Liver (tissue), 9 donors: ENCODE measurements around the gene ADAM10. TPM values are rescaled to one million over a fixed set of nuclear protein-coding genes. Genes with fewer than 3 reads are reported as not detected.

ENCODE experiments used
- DNase-seq: peaks from one replicate; pipeline ENCODE4 v3.0.0-alpha.2; 2017; ENCODE audit warnings: low spot score
- H3K27ac ChIP-seq, 2 donors: one replicate each; pipeline ENCODE4 v1.7.0; 2013; ENCODE audit warnings: inconsistent platforms in 2 of 2, low read length in 2 of 2, control low read depth in 1 of 2, low read depth in 1 of 2, mild to moderate bottlenecking in 1 of 2
- H3K27me3 ChIP-seq, 4 donors: one replicate each; pipeline versions ENCODE4 v1.6.1 to v1.7.0; 2013; ENCODE audit warnings: low read length in 3 of 4, inconsistent platforms in 1 of 4, mild to moderate bottlenecking in 1 of 4, moderate library complexity in 1 of 4; ENCODE audit not compliant: control insufficient read depth in 4 of 4, insufficient read depth in 4 of 4
- H3K36me3 ChIP-seq, 4 donors: one replicate each; pipeline versions ENCODE4 v1.6.1 to v1.7.0; 2013; ENCODE audit warnings: low read length in 3 of 4, mild to moderate bottlenecking in 3 of 4, low read depth in 1 of 4, moderate library complexity in 1 of 4; ENCODE audit not compliant: control insufficient read depth in 4 of 4, insufficient read depth in 3 of 4
- H3K4me1 ChIP-seq, 4 donors: one replicate each; pipeline versions ENCODE4 v1.6.1 to v1.7.0; 2013; ENCODE audit warnings: low read length in 3 of 4, mild to moderate bottlenecking in 3 of 4, moderate library complexity in 1 of 4; ENCODE audit not compliant: control insufficient read depth in 4 of 4, insufficient read depth in 4 of 4
- H3K4me3 ChIP-seq, 3 donors: one replicate each; pipeline versions ENCODE4 v1.6.1 to v1.7.0; 2013; ENCODE audit warnings: low read length in 3 of 3, control low read depth in 1 of 3, low read depth in 1 of 3, mild to moderate bottlenecking in 1 of 3
- H3K9ac ChIP-seq, 2 donors: one replicate each; pipeline ENCODE4 v1.7.0; 2013; ENCODE audit warnings: low read length in 2 of 2, mild to moderate bottlenecking in 2 of 2, moderate library complexity in 2 of 2, control low read depth in 1 of 2, low read depth in 1 of 2
- H3K9me3 ChIP-seq, 4 donors: one replicate each; pipeline versions ENCODE4 v1.6.1 to v1.7.0; 2013; ENCODE audit warnings: low read length in 3 of 4; ENCODE audit not compliant: control insufficient read depth in 4 of 4
- HNF4A ChIP-seq, 2 donors: conservative IDR thresholded peaks; 2 replicates each; pipeline ENCODE4 v1.6.1; 2016; ENCODE audit warnings: antibody characterized with exemption in 2 of 2, mild to moderate bottlenecking in 2 of 2
- HNF4G ChIP-seq: IDR thresholded peaks from 2 replicates; pipeline ENCODE4 v1.6.1; 2016; ENCODE audit warnings: antibody characterized with exemption
- JUND ChIP-seq, 2 donors: IDR thresholded peaks; 2 replicates each; pipeline ENCODE4 v1.6.1; 2016; ENCODE audit warnings: antibody characterized with exemption in 2 of 2
- SP1 ChIP-seq: IDR thresholded peaks from 2 replicates; pipeline ENCODE4 v1.6.1; 2018; ENCODE audit warnings: antibody characterized with exemption, mild to moderate bottlenecking
- TAF1 ChIP-seq: conservative IDR thresholded peaks from 2 replicates; pipeline ENCODE4 v1.6.1; 2016; ENCODE audit warnings: antibody characterized with exemption, mild to moderate bottlenecking
- YY1 ChIP-seq: IDR thresholded peaks from 2 replicates; pipeline ENCODE4 v1.6.1; 2016; ENCODE audit warnings: antibody characterized with exemption, mild to moderate bottlenecking
- WGBS: extraction: QIAGEN DNeasy Blood & Tissue Kit; methylation state at CpG from one replicate; pipeline ENCODE4 v1.1.7; 2013; 5-methylcytosine and 5-hydroxymethylcytosine counted together
- polyA plus RNA-seq, 2 donors: library from polyadenylated mRNA; stranded (reverse) in 1 of 2; unstranded in 1 of 2; fragments of 200-250 nt in 1 of 2; fragments of >200 nt in 1 of 2; fragmentation: Nextera tagmentation in 1 of 2; extraction: Ambion mirVana in 1 of 2; gene quantifications; one replicate each; pipeline versions ENCODE4 v1.2.1 to v1.2.3, GENCODE V29; 2013 to 2015
- total RNA-seq, 2 donors: library from RNA; depleted of rRNA; stranded (reverse); fragments of >200 nt; gene quantifications; one replicate each; pipeline ENCODE4 v1.2.3, GENCODE V29; 2014
- TF ChIP-seq, protein P1 (sequence below): IDR thresholded peaks from 2 replicates; pipeline ENCODE4 v1.6.1; 2016; ENCODE audit warnings: antibody characterized with exemption, mild to moderate bottlenecking
- TF ChIP-seq, protein P2 (sequence below): IDR thresholded peaks from 2 replicates; pipeline ENCODE4 v1.6.1; 2016; ENCODE audit warnings: antibody characterized with exemption
- TF ChIP-seq, protein P3 (sequence below): fragments of 150-350 bp; IDR thresholded peaks from 2 replicates; pipeline ENCODE4 v1.5.1; 2017; ENCODE audit warnings: improper control_type of control experiment, low read depth, low read length; ENCODE audit not compliant: missing input control
- TF ChIP-seq, protein P4 (sequence below): IDR thresholded peaks from 2 replicates; pipeline ENCODE4 v1.6.1; 2016; ENCODE audit warnings: antibody characterized with exemption
- donor health status: healthy.
- donor health status: healthy.
- donor health status: healthy.
- donor health status: healthy.
- donor health status: healthy.

Gene ADAM10
- total and polyA plus RNA-seq, 4 donors, result 12.6 to 55.6 (median 34.6) TPM

DNA sequence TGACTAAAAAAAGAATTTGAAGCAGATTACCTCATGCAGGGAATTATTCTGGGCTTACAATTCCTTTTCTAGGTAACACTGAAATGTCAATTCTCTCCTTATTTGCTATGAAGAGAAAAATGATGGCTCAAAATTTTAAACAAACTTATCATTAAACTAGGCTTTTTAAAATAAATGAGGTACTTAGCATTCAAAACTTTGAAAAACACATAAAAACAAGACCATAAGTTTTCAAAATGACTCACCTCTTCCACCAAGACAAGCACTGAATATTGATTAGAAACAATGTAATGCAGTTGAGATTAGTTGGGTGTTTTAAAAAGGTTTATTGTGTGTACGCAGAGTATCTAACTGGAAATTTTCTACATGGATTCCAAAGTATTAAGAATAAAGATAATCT is 154.6 kb downstream of the ADAM10 start (continued):
- TF ChIP-seq JUND (IDR thresholded peaks at IDR 0.05), result no peak
- TF ChIP-seq, protein P1, sequence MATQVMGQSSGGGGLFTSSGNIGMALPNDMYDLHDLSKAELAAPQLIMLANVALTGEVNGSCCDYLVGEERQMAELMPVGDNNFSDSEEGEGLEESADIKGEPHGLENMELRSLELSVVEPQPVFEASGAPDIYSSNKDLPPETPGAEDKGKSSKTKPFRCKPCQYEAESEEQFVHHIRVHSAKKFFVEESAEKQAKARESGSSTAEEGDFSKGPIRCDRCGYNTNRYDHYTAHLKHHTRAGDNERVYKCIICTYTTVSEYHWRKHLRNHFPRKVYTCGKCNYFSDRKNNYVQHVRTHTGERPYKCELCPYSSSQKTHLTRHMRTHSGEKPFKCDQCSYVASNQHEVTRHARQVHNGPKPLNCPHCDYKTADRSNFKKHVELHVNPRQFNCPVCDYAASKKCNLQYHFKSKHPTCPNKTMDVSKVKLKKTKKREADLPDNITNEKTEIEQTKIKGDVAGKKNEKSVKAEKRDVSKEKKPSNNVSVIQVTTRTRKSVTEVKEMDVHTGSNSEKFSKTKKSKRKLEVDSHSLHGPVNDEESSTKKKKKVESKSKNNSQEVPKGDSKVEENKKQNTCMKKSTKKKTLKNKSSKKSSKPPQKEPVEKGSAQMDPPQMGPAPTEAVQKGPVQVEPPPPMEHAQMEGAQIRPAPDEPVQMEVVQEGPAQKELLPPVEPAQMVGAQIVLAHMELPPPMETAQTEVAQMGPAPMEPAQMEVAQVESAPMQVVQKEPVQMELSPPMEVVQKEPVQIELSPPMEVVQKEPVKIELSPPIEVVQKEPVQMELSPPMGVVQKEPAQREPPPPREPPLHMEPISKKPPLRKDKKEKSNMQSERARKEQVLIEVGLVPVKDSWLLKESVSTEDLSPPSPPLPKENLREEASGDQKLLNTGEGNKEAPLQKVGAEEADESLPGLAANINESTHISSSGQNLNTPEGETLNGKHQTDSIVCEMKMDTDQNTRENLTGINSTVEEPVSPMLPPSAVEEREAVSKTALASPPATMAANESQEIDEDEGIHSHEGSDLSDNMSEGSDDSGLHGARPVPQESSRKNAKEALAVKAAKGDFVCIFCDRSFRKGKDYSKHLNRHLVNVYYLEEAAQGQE, result no peak

DNA sequence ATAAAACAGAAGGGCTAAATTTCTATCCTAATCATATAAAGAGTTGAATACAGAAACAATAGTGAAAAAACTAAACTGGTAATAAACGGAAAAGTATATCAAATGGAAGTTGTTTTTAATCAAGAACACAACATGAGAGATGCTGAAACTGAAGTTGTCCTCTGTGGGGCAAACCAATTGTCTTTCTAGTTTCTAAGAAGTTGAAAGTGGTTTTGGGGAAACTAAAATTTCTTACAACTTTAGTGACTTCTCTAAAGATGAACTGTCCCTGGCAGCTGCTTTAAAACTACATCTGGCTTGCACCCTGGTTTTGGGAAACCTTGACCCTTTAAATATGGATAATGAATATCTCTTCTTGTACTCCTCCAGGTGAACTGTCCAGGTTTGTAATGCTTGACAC is 155.6 kb downstream of the ADAM10 start:
- Histone ChIP-seq H3K36me3 (peaks cover 0 to 10% (median 4%) of the 10 kb centered on the region in 4 donors), H3K9me3 (no peaks in the 10 kb centered on the region), H3K27me3 (no peaks in the 10 kb centered on the region), H3K27ac (no peak overlapping the region), H3K4me3 (no peak overlapping the region), H3K9ac (no peak overlapping the region), H3K4me1 (peaks cover 0 to 19% (median 8%) of the 10 kb centered on the region in 4 donors)
- WGBS, result 85% methylated on average over 1 of the region's 1 CpG
- TF ChIP-seq HNF4A (conservative IDR thresholded peaks at IDR 0.05) (no peak), JUND (IDR thresholded peaks at IDR 0.05) (no peak), SP1 (no peak)
- TF ChIP-seq, protein P2, sequence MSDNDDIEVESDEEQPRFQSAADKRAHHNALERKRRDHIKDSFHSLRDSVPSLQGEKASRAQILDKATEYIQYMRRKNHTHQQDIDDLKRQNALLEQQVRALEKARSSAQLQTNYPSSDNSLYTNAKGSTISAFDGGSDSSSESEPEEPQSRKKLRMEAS, result no peak
- DNase-seq, result no peak

DNA sequence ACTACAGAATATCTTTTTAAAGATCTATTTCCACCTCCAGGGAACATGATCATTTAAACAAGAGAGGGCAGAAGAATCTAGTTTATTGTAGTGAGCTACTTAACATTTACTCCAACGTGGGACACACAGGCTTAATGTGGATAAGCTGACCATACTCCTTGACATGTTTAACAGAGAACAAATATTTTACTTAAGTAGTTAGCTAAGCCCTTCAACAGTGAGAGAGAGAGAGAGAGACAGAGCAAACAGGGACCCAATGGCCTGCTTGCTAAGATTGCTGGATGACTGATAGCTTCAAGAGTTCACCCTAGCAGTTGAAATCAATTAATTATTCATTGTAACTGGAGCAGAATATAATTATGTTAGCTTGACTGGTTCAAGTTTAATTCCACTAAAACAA is 158.6 kb downstream of the ADAM10 start:
- Histone ChIP-seq H3K4me1 (peaks cover 0 to 23% (median 9%) of the 10 kb centered on the region in 4 donors), H3K27me3 (no peaks in the 10 kb centered on the region), H3K4me3 (no peak overlapping the region), H3K9me3 (no peaks in the 10 kb centered on the region), H3K9ac (no peak overlapping the region), H3K36me3 (no peaks in the 10 kb centered on the region), H3K27ac (no peak overlapping the region)
- 78% methylated on average over 1 of the region's 1 CpG for WGBS
- no peak for DNase-seq
- TF ChIP-seq, protein P2, result no peak
- TF ChIP-seq TAF1 (no peak), HNF4G (no peak)

DNA sequence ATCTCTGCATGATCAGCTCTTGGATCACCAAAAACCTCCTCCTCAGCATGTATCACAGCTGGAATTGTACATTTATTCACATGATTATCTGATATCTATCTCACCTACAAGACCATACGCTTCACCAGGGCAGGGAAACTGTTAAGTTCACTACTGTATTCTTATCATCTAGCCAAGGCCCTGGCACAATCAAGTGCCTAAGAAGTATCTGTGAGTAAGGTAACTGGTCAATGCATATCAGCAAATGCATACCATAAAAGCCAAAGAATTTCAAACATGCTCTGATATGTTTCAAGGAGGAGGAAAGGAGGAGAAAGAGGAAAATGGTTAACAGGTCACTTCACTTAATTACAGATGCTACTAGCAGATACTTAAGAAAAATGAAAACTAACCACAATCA is 159.3 kb downstream of the ADAM10 start:
- Histone ChIP-seq H3K27me3 (no peaks in the 10 kb centered on the region), H3K9me3 (no peaks in the 10 kb centered on the region), H3K9ac (no peak overlapping the region), H3K36me3 (no peaks in the 10 kb centered on the region), H3K4me1 (peaks cover 0 to 16% (median 7%) of the 10 kb centered on the region in 4 donors), H3K27ac (no peak overlapping the region), H3K4me3 (no peak overlapping the region)
- 93% methylated on average over 1 of the region's 1 CpG for WGBS
- TF ChIP-seq, protein P3, sequence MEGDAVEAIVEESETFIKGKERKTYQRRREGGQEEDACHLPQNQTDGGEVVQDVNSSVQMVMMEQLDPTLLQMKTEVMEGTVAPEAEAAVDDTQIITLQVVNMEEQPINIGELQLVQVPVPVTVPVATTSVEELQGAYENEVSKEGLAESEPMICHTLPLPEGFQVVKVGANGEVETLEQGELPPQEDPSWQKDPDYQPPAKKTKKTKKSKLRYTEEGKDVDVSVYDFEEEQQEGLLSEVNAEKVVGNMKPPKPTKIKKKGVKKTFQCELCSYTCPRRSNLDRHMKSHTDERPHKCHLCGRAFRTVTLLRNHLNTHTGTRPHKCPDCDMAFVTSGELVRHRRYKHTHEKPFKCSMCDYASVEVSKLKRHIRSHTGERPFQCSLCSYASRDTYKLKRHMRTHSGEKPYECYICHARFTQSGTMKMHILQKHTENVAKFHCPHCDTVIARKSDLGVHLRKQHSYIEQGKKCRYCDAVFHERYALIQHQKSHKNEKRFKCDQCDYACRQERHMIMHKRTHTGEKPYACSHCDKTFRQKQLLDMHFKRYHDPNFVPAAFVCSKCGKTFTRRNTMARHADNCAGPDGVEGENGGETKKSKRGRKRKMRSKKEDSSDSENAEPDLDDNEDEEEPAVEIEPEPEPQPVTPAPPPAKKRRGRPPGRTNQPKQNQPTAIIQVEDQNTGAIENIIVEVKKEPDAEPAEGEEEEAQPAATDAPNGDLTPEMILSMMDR, result no peak
- TF ChIP-seq TAF1 (no peak), YY1 (no peak), SP1 (no peak)
- TF ChIP-seq, protein P4, sequence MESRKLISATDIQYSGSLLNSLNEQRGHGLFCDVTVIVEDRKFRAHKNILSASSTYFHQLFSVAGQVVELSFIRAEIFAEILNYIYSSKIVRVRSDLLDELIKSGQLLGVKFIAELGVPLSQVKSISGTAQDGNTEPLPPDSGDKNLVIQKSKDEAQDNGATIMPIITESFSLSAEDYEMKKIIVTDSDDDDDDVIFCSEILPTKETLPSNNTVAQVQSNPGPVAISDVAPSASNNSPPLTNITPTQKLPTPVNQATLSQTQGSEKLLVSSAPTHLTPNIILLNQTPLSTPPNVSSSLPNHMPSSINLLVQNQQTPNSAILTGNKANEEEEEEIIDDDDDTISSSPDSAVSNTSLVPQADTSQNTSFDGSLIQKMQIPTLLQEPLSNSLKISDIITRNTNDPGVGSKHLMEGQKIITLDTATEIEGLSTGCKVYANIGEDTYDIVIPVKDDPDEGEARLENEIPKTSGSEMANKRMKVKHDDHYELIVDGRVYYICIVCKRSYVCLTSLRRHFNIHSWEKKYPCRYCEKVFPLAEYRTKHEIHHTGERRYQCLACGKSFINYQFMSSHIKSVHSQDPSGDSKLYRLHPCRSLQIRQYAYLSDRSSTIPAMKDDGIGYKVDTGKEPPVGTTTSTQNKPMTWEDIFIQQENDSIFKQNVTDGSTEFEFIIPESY, result no peak
- TF ChIP-seq, protein P2, result no peak
- DNase-seq, result no peak
